Activated naive CD8-positive, alpha-beta T cell treated with anti-CD3 and anti-CD28 coated beads, Interleukin-2, amount 50 U/mL, for 24 hours (primary cell): ENCODE data around the gene AKAP13.

Experiments used
- ATAC-seq: fragments of 150-1000 bp; cut with Tn5 transposase; one replicate; pipeline ENCODE4 v1.10.0; 2021
- DNase-seq: peaks from one replicate; pipeline ENCODE4 v3.0.0; 2021
- H3K27ac Mint-ChIP-seq: one replicate; pipeline ENCODE4 v1.8.0; 2021; ENCODE audit warnings: mild to moderate bottlenecking, mixed read lengths
- H3K27me3 Mint-ChIP-seq: one replicate; pipeline ENCODE4 v1.8.0; 2021; ENCODE audit warnings: mixed read lengths
- H3K36me3 Mint-ChIP-seq: one replicate; pipeline ENCODE4 v1.8.0; 2021; ENCODE audit warnings: low read depth, mixed read lengths
- H3K4me1 Mint-ChIP-seq: one replicate; pipeline ENCODE4 v1.8.0; 2021; ENCODE audit warnings: mixed read lengths
- H3K4me3 Mint-ChIP-seq: one replicate; pipeline ENCODE4 v1.8.0; 2021; ENCODE audit warnings: mild to moderate bottlenecking, moderate library complexity, mixed read lengths
- H3K9me3 Mint-ChIP-seq: one replicate; pipeline ENCODE4 v1.8.0; 2021; ENCODE audit warnings: mixed read lengths

Gene AKAP13

GRCh38 chr15:85609492-85609891 lies 229.1 kb downstream of the AKAP13 start:
- Mint-ChIP-seq H3K27me3 (no peaks in the 10 kb centered on the region), H3K9me3 (no peaks in the 10 kb centered on the region), H3K4me3 (no peak overlapping the region), H3K36me3 (peaks cover 20% of the 10 kb centered on the region), H3K27ac (no peak overlapping the region), H3K4me1 (peaks cover 8% of the 10 kb centered on the region)
- ATAC-seq (no peak), DNase-seq (no peak)

DNA sequence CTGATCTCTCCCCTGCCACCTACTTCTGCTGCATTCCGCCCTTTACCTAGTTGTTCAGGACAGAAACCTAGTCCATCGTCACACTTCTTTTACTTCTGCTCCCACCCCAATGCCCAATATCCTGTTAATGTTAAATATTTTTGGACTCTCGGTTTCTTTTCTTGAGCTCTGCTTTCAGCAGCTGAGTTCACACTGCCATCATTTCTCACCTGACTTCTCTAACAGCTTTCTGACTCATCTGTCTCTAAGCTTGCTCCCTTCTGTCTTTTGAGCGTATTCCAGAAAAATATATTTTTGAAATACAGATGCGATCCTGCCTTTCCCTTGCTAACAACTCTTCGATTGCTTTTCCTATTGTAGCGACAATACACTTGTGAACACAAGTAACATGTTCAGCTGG lies 231.0 kb downstream of the AKAP13 start:
- H3K27ac Mint-ChIP-seq, result peak overlapping the region; percentile 1
- H3K4me3 Mint-ChIP-seq, result no peak overlapping the region
- ATAC-seq (no peak), DNase-seq (no peak)
- H3K4me1 Mint-ChIP-seq, result peaks cover 20% of the 10 kb centered on the region
- peaks cover 15% of the 10 kb centered on the region for H3K36me3 Mint-ChIP-seq
- H3K27me3 Mint-ChIP-seq, result no peaks in the 10 kb centered on the region
- H3K9me3 Mint-ChIP-seq, result no peaks in the 10 kb centered on the region

GRCh38 chr15:85614059-85614458 lies 233.7 kb downstream of the AKAP13 start:
- no peak for DNase-seq
- Mint-ChIP-seq H3K4me3 (no peak overlapping the region), H3K9me3 (no peaks in the 10 kb centered on the region), H3K27ac (peak overlapping the region; percentile 3), H3K4me1 (peaks cover 26% of the 10 kb centered on the region), H3K36me3 (peaks cover 10% of the 10 kb centered on the region), H3K27me3 (no peaks in the 10 kb centered on the region)
- ATAC-seq, result no peak

- Mint-ChIP-seq H3K4me3 (no peak overlapping the region), H3K4me1 (peaks cover 25% of the 10 kb centered on the region), H3K27ac (no peak overlapping the region), H3K36me3 (peaks cover 5% of the 10 kb centered on the region), H3K27me3 (no peaks in the 10 kb centered on the region), H3K9me3 (no peaks in the 10 kb centered on the region)
- no peak for DNase-seq
- ATAC-seq, result peak; percentile 48
Observed at GRCh38 chr15:85615930-85616329, 235.5 kb downstream of the AKAP13 start.

DNA sequence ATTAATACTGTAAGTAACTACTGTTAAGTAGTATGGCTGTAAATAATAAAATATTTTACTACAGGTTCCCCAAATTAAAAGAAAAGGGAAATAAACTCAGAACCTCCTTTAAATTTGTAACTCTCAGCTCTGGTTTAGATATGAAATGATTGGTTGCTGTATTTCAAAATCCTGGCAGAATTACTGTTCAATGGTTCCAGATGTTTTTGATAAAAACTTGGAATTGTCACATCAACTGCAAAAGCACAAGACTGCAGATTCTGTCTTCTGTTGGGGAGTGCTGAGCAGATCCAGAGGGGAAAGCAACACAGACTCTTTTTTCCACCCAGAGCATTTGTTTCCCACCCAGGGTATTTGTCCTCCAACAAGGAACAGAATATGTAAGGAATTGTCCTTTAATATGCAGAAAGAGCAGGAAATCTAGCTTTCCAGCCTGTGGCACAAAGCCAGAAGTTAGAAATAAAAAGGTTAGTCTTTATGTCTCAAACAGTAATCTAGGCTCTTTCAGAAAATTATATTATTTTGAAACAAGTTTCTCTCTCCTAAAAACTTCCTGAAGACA lies 236.2 kb downstream of the AKAP13 start:
- no peaks in the 10 kb centered on the region for H3K36me3 Mint-ChIP-seq
- H3K4me1 Mint-ChIP-seq, result peaks cover 18% of the 10 kb centered on the region
- H3K9me3 Mint-ChIP-seq, result no peaks in the 10 kb centered on the region
- H3K27me3 Mint-ChIP-seq, result no peaks in the 10 kb centered on the region
- ATAC-seq (no peak), DNase-seq (no peak)
- no peak overlapping the region for H3K4me3 Mint-ChIP-seq
- no peak overlapping the region for H3K27ac Mint-ChIP-seq

GRCh38 chr15:85618228-85618505 lies 237.8 kb downstream of the AKAP13 start:
- no peak for DNase-seq
- no peak overlapping the region for H3K4me3 Mint-ChIP-seq
- no peak for ATAC-seq
- H3K27ac Mint-ChIP-seq, result no peak overlapping the region
- H3K9me3 Mint-ChIP-seq, result no peaks in the 10 kb centered on the region
- peaks cover 17% of the 10 kb centered on the region for H3K4me1 Mint-ChIP-seq
- H3K36me3 Mint-ChIP-seq, result peaks cover 4% of the 10 kb centered on the region
- H3K27me3 Mint-ChIP-seq, result no peaks in the 10 kb centered on the region

- no peak overlapping the region for H3K27ac Mint-ChIP-seq
- H3K4me3 Mint-ChIP-seq, result no peak overlapping the region
- peaks cover 4% of the 10 kb centered on the region for H3K36me3 Mint-ChIP-seq
- H3K9me3 Mint-ChIP-seq, result no peaks in the 10 kb centered on the region
- H3K4me1 Mint-ChIP-seq, result peaks cover 17% of the 10 kb centered on the region
- no peaks in the 10 kb centered on the region for H3K27me3 Mint-ChIP-seq
- DNase-seq (peak; percentile 68), ATAC-seq (peak; percentile 95)
Observed at GRCh38 chr15:85618956-85619491, 238.6 kb downstream of the AKAP13 start.

- ATAC-seq, result no peak
- Mint-ChIP-seq H3K27me3 (no peaks in the 10 kb centered on the region), H3K27ac (no peak overlapping the region), H3K36me3 (peaks cover 4% of the 10 kb centered on the region), H3K4me3 (no peak overlapping the region), H3K9me3 (no peaks in the 10 kb centered on the region), H3K4me1 (peaks cover 14% of the 10 kb centered on the region)
- peak; percentile 17 for DNase-seq
Observed at GRCh38 chr15:85619992-85620689, 239.7 kb downstream of the AKAP13 start.

GRCh38 chr15:85620690-85621049 lies 240.3 kb downstream of the AKAP13 start:
- H3K4me1 Mint-ChIP-seq, result peaks cover 12% of the 10 kb centered on the region
- no peaks in the 10 kb centered on the region for H3K9me3 Mint-ChIP-seq
- DNase-seq (no peak), ATAC-seq (no peak)
- H3K27me3 Mint-ChIP-seq, result no peaks in the 10 kb centered on the region
- H3K4me3 Mint-ChIP-seq, result no peak overlapping the region
- no peak overlapping the region for H3K27ac Mint-ChIP-seq
- peaks cover 9% of the 10 kb centered on the region for H3K36me3 Mint-ChIP-seq

- Mint-ChIP-seq H3K27me3 (no peaks in the 10 kb centered on the region), H3K36me3 (peaks cover 11% of the 10 kb centered on the region), H3K27ac (no peak overlapping the region), H3K4me3 (no peak overlapping the region), H3K9me3 (no peaks in the 10 kb centered on the region), H3K4me1 (peaks cover 8% of the 10 kb centered on the region)
- no peak for DNase-seq
- ATAC-seq, result no peak
Observed at GRCh38 chr15:85621094-85621493, 240.7 kb downstream of the AKAP13 start.

GRCh38 chr15:85622221-85622831 lies 241.9 kb downstream of the AKAP13 start:
- Mint-ChIP-seq H3K9me3 (no peaks in the 10 kb centered on the region), H3K4me3 (no peak overlapping the region), H3K36me3 (peaks cover 22% of the 10 kb centered on the region), H3K27me3 (no peaks in the 10 kb centered on the region), H3K4me1 (no peaks in the 10 kb centered on the region), H3K27ac (no peak overlapping the region)
- ATAC-seq (no peak), DNase-seq (no peak)

DNA sequence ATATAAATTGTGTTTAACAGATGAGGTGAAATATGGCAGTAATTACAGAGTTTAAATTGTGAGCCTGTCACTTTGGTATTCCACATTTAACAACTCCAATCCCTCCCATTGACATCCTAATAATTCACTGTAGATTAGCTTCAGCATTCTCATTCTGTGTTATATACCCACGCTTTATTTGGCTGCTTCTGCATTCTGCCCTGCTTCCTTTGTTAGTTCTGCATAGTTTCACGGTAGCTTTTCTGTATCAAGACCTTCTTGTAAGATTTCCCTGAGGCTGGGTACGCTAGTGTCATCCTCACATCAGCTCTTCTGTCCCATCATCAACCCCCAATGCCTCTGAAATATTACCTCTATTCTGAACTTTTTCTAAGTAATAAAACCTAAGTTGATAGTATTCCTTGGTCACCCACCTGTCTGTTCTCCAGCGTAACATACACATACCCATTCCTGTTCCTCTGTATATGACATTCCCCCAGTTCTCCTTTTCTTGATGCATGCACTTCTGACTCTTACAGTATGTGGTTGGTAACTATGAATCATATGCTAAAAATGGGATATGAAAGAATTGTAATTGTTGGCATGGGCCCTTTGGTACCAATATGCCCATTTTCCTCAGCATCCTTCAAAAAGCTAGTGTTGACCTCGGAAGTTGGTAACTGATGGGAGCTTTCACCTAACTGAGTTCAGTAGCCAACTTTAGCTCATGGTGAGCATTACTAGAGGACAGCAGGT lies 243.1 kb downstream of the AKAP13 start:
- H3K27me3 Mint-ChIP-seq, result no peaks in the 10 kb centered on the region
- H3K4me3 Mint-ChIP-seq, result peak overlapping the region; percentile 5
- no peaks in the 10 kb centered on the region for H3K9me3 Mint-ChIP-seq
- no peaks in the 10 kb centered on the region for H3K4me1 Mint-ChIP-seq
- H3K27ac Mint-ChIP-seq, result peak overlapping the region; percentile 52
- peaks cover 22% of the 10 kb centered on the region for H3K36me3 Mint-ChIP-seq
- ATAC-seq (no peak), DNase-seq (no peak)

GRCh38 chr15:85624291-85624801 lies 243.9 kb downstream of the AKAP13 start:
- Mint-ChIP-seq H3K4me1 (peaks cover 6% of the 10 kb centered on the region), H3K9me3 (no peaks in the 10 kb centered on the region), H3K27ac (peak overlapping the region; percentile 5), H3K27me3 (no peaks in the 10 kb centered on the region), H3K4me3 (peak overlapping the region; percentile 4), H3K36me3 (peaks cover 22% of the 10 kb centered on the region)
- ATAC-seq (no peak), DNase-seq (no peak)

DNA sequence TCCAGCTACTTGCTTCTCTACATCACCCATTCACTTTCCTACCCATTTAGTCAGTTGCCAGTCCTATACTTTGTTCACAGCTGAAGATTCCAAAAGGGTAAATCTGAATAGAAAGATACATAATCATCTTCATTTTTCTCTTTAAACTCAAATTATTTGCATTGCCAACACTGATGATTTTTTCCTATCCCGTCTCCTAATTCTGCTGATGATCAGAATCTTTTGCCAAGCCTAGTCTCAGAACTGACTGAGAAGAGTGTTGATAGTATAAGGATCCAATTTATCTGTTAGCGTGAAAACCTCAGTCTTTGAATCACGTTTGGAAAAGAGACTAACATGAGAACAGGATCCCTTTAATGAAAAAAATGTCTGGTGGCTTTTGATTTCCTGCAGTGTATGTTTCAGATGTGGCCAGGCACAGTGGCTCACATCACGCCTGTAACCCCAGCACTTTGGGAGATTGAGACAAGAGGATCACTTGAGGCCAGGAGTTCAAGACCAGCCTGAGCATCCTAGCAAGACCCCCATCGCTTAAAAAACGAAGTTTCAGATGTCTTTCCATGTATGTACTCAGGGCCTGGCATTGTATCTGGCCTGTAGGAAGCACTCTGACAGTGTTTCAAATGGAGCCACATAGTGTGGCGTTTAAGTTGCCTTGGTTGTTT lies 244.9 kb downstream of the AKAP13 start:
- DNase-seq (no peak), ATAC-seq (no peak)
- H3K4me3 Mint-ChIP-seq, result peak overlapping the region; percentile 12
- H3K27ac Mint-ChIP-seq, result peak overlapping the region; percentile 83
- H3K36me3 Mint-ChIP-seq, result peaks cover 26% of the 10 kb centered on the region
- H3K9me3 Mint-ChIP-seq, result no peaks in the 10 kb centered on the region
- peaks cover 11% of the 10 kb centered on the region for H3K4me1 Mint-ChIP-seq
- no peaks in the 10 kb centered on the region for H3K27me3 Mint-ChIP-seq
